NCI-H526 (cell line): Measurements from ENCODE around the gene PAPOLG.

Experiments used
- DNase-seq, 2 experiments: peaks; one replicate each; lab custom pipeline; 2025; lab: John Stamatoyannopoulos, UW

PAPOLG gene

GRCh38 chr2:60756097-60757087 is at the start of gene PAPOLG:
Gene PAPOLG (plus strand): TSS chr2:60756268. CDS start chr2:60756479, 211 bp downstream.
- peak; percentile 88 to 99 for DNase-seq

GRCh38 chr2:60707750-60708371 is 48.2 kb upstream of the PAPOLG start:
- DNase-seq: peak; percentile 1 to 68

GRCh38 chr2:60708630-60709320 is 47.3 kb upstream of the PAPOLG start:
- no peak for DNase-seq

GRCh38 chr2:60710707-60711106 is 45.4 kb upstream of the PAPOLG start:
- DNase-seq: no peak

GRCh38 chr2:60715561-60715960 is 40.5 kb upstream of the PAPOLG start:
- DNase-seq: no peak

DNA sequence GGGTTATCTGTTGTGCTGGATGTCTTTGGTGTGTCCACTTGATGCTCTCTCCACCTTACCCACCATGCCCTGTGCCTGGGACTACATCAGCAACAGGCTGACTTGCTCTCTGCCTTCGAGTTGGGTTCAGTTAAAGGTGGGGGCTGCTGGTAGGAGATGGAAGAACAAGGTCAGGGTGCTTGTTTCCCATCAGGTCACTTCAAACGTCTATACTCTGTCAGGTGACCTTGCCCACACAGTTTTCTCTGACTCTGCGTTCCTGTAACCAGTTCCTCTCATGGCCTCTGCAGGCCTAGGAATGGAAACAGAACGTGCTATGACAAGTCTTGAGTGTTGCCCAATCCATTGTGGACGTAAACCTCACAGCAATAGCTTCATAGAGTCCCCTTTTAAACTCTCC is 38.4 kb upstream of the PAPOLG start:
- no peak for DNase-seq

GRCh38 chr2:60719331-60719730 is 36.7 kb upstream of the PAPOLG start:
- DNase-seq: no peak

GRCh38 chr2:60725466-60725865 is 30.6 kb upstream of the PAPOLG start:
- DNase-seq: no peak

- DNase-seq: no peak
Observed at GRCh38 chr2:60728855-60729254, 27.2 kb upstream of the PAPOLG start.

GRCh38 chr2:60735496-60736250 is 20.4 kb upstream of the PAPOLG start:
- peak in 1 of 2 experiments; percentile 49 for DNase-seq

GRCh38 chr2:60738679-60739078 is 17.4 kb upstream of the PAPOLG start:
- DNase-seq: no peak

- DNase-seq: no peak
Observed at GRCh38 chr2:60739156-60739555, 16.9 kb upstream of the PAPOLG start.

GRCh38 chr2:60741576-60741975 is 14.5 kb upstream of the PAPOLG start:
- no peak for DNase-seq

- DNase-seq: no peak
Observed at GRCh38 chr2:60742419-60742818, 13.6 kb upstream of the PAPOLG start.

DNA sequence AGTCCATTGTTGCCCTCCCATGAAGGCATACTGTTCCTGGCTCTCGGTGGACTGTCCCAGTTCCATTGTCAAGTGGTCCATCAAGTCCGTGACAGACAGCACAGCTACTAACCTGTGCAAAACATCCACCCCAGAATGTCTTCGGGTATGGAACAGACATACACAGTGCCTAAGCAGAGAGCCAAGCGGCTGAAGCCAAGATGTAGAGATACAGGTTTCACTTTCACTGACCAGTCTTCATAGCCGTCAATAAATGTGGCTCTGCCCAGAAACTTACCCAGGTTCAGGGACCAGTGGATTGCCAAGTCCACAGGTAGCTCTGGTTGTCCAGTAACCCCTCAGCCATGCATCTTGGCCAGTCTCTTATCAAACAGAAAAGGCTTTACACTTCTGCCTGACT is 10.7 kb upstream of the PAPOLG start:
- DNase-seq: no peak

DNA sequence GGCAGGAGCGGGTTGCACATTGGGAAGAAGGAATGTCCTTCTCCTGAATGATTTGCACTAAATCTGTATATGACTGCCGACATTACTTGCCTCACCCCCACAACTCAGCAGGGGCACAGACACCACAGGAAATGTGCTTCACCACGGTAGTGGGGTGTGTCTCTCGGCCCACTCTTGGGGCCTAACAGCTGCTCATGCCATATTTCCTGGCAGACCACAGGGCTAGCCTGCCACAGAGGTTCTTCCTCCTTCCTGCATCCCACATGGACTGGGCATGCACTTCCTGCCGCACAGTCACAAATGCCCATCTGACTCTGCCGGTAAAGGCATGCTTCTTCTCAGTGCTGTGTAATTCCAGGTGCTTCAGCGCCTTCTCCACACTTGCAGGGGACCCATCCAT is 10.3 kb upstream of the PAPOLG start:
- DNase-seq: no peak

DNA sequence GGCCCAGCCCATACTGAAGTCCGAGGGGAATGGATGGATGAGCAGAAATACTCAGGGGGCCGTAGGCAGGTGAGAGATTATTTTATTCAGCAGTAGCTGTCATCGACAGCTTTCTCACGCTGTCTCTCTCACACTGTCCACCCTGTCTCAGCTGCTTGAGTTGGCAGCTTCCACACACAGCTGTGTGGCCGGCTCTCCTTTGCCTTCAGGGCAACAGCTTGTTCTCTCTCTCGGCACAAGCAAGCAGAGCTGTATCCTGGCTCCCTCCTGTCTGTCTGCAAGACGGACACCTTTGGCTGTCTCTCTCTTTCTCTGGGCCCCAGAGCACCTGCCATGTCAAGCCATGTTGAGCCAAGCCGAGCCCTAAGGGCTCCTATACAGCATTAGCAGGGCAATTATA is 9.8 kb upstream of the PAPOLG start:
- DNase-seq: no peak

DNA sequence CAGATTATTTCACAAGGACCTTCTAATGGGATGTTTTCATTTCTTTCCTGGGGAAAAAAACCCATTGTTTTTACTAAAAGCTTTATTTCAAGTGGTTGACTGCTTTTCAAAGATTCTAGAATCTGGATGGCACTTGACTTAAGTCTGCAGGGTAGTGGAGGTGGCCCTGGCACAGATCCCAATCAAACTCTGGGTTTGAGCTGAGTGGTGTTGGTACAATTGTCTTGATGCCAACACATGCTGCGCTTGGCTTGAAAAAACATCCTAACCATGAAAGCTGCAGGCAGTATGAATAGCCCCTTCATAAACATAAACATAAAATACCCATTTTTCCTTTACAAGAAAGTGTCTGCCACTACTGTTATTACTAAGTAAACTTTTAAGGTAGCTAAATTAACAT is 3.6 kb downstream of the PAPOLG start:
- DNase-seq: no peak

GRCh38 chr2:60764736-60765534 is 8.9 kb downstream of the PAPOLG start:
- DNase-seq: no peak

- no peak for DNase-seq
Observed at GRCh38 chr2:60766283-60766682, 10.2 kb downstream of the PAPOLG start.

GRCh38 chr2:60771508-60771907 is 15.4 kb downstream of the PAPOLG start:
- no peak for DNase-seq
